Bone marrow (tissue), 2 donors: ENCODE results near the gene PLA2G3.
"Not testable (repeated sequence)": the region's sequence is repeated elsewhere in the genome, so short reads cannot be mapped to it uniquely, and the experiment has no call there.

Experiments used
- DNase-seq, 2 donors: peaks; one replicate each; lab custom pipeline; 2025; lab: John Stamatoyannopoulos, UW

The PLA2G3 gene, protein sequence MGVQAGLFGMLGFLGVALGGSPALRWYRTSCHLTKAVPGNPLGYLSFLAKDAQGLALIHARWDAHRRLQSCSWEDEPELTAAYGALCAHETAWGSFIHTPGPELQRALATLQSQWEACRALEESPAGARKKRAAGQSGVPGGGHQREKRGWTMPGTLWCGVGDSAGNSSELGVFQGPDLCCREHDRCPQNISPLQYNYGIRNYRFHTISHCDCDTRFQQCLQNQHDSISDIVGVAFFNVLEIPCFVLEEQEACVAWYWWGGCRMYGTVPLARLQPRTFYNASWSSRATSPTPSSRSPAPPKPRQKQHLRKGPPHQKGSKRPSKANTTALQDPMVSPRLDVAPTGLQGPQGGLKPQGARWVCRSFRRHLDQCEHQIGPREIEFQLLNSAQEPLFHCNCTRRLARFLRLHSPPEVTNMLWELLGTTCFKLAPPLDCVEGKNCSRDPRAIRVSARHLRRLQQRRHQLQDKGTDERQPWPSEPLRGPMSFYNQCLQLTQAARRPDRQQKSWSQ

DNA sequence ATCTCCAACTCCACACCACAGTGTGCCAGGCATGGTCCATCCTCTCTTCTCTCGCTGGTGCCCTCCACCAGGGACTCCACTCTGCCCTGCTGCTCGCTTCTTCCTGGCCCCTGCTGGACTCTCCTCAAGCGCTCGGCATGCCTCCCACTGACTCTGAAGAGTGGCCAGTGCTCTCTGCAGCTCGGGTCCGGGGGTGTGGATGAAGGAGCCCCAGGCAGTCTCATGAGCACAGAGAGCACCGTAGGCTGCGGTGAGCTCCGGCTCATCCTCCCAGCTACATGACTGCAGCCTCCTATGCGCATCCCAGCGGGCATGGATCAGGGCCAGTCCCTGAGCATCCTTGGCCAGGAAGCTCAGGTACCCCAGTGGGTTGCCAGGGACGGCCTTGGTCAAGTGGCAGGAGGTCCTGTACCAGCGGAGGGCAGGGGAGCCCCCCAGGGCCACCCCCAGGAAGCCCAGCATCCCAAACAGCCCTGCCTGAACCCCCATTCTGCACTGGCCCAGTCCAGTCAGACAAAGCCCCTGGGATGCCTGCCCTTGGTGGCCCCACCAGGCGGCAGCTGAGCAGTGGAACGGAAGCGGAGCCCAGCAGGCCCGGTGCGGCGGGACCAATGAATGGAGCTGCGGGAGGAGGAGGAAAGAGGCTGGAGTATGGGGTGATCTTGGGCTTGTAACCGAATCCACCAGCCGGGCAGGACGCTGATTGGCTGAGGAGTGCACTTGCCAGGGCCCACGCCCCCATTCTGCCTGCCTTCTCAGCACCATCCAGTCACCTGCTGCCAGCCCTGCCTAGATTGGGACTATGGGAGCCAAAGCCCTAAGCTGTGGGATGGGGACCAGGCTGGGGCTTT, at the start of gene PLA2G3:
TSS of gene PLA2G3 (minus strand) at position 643 of the 851 bp plus-strand sequence. CDS start at position 489, 154 bp downstream.
- no peak for DNase-seq

DNA sequence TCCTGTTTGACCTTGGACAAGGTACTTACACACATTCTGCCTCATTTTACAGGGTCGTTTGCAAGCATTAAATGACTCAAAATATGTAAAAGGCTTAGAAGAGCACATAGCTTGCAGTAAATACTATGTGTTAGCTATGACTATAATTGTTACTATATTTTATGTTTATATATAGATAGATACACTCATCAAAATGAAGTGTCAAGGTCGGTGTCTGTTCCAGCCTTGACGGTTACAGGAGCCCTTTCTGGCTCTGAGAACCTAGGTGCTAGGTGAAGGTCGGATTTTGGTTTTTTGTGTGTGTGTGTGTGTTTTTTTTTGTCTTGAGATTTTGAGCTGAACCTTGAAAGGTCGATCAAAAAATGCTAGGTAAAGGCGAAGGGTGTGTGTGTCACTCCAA, 47.3 kb upstream of the PLA2G3 start:
- no peak for DNase-seq

DNA sequence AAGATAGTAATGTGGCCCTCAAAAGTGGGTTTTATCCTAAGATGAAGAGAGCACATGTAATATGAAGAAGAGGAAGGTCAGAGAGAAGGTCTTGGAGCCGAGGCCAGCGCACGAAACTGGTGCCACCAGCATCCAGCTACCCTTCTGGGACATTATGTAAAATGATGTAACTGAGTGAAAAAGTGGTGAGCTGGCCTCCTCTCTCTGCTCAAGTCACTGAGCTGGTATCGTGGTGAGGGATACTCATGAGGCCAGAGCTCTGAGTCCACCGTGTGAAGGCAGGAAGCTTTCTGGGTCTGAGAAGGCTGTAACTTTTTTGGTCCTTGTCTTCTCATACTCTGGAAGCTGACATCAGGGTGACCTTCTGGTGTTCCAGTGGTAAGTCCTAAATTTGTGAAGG, 44.7 kb upstream of the PLA2G3 start:
- DNase-seq = no peak

DNA sequence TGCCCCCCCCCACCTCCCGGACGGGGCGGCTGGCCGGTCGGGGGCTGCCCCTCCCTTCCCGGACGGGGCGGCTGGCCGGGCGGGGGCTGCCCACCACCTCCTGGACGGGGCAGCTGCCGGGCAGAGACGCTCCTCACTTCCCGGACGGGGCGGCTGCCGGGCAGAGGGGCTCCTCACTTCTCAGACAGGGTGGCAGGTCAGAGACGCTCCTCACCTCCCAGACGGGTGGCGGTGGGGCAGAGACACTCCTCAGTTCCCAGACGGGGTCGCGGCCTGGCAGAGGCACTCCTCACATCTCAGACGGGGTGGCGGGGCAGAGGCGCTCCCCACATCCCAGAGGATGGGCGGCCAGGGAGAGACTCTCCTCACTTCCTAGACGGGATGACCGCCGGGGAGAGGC, 43.7 kb upstream of the PLA2G3 start:
- DNase-seq = no peak

DNA sequence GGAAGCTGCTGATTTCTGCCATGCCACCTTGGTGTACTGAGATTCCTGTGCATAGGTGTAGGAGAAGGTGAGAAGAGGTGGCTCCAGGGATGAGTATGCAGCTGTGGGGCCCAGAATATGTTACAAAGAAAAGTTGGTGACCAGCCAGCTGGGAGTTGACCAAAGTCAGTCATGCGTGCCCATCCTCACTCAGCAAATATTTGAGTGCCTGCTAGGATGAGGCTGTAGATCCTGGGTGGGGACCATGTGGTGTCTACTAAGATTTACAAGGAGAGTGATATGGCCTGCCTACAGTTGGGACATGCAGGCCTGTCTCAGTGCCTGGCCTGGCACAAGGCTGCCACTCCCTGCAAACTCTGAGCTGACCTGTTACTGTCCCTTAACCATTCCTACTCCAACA, 39.0 kb upstream of the PLA2G3 start:
- DNase-seq = no peak

DNA sequence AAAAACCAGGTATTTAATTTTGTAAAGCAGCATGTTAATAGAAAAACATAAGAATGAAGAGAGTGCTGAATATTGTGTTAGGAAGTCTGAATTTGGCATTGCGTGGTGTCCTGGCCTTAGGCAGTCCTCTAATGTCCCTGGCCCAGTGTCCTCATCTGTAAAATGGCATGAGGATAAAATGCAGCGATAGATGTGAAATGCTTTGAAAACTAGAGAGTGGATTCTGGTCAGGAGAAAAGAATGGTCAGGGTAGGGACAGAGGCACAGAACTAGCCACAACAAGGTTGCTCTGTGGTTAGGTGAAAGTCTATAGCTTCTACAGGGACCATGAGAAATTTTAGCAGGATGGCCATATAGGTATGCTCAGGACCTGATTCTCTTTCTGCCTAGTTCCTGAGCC, 38.6 kb upstream of the PLA2G3 start:
- DNase-seq = no peak

DNA sequence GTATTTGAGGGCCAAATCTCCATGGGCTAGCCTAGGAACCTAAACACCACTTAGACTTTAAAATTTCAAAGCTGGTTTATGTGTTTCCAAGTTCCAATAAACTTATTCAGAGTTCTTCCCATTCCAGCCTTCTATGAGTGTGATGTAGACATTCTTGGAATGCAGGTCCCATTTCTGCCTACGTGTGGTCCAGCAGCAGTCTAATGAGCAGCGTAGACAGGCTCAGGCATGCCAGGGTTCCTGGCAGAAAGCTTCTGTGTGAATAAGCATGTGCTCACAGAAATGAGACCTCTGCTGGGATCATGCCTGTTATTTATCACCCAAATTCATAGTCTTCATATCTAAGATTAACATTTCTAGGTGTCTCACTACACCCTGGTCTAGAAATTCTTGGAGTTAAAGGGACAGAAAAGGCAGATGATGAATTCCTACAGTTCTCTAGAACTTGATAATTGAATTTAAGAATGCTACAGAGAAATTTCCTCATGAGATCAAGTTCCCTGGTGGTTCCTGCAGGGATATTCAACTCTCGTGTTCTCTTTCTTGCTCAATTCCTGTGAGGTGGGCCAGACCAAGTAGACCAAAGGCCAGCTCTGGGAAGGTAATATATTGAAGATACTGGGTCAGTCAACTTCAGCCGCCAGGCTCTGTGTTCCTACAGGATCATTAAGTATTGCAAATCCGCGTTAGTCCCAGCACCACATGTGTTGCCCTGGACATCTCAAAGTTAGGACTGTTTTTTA, 37.3 kb upstream of the PLA2G3 start:
- no peak for DNase-seq

DNA sequence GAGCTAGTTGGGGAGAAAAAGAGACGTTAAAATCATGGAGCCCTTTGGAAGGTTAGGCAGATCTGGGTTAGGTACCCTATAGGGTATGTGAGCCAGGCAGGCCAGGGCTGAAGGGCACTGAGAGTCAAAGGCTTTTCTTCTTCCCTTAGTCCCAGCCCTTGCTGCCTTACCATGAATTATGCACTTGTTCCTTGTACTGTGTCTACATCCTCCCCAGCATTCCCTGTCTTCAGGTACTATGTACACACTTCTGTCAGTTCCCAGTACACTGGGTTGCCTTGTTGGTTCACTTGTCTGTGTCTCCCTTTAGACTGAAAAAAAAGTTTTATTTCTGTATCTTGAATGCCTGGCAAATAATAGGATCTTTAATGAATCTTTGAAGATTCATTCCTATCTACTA, 36.6 kb upstream of the PLA2G3 start:
- DNase-seq = no peak

DNA sequence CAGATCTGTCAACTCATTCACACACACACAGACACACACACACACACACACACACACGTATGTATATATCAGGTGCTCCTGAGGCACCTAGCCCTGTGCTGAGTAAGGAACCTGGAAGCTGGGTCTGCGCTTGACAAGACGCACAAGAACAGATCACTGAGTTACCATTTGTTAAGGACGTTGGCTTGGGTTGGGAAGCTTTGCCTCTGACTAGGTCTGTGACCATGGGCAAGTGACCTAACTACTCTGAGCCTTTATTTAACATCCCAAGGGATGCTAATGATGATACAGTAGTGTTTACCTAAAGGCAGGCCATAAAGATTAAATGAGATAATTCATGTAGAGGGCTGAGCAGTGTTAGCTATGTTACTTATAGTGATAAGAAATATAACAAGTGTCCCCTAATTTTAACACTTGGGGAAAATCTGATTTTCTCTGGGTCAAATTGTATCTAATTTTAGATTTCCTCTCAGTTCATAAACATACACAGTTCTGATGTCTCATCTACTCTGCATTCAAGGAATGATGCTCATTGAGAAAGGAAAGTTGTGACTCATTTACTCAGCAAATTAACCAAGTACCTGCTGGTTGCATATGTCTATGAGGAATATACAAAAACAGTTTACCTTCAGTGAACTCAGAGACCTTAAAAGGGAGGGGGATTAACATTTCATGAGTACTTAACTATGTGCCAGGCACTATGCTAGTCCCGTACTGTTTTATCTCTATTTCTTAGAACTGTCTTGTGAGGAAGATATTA, 33.3 kb upstream of the PLA2G3 start:
- DNase-seq = no peak

DNA sequence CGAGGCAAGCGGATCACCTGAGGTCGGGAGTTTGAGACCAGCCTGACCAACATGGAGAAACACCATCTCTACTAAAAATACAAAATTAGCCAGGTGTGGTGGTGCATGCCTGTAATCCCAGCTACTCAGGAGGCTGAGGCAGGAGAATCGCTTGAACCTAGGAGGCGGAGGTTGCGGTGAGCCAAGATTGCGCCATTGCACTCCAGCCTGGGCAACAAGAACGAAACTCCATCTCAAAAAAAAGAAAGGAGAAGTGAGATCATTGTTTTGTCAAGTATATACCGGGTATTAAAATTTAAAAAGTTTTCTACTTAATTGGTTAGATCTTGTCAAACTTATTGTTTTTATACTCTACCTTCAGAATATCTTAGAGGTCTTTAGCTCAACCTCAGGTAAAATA, 31.4 kb upstream of the PLA2G3 start:
- DNase-seq = not testable (repeated sequence)

DNA sequence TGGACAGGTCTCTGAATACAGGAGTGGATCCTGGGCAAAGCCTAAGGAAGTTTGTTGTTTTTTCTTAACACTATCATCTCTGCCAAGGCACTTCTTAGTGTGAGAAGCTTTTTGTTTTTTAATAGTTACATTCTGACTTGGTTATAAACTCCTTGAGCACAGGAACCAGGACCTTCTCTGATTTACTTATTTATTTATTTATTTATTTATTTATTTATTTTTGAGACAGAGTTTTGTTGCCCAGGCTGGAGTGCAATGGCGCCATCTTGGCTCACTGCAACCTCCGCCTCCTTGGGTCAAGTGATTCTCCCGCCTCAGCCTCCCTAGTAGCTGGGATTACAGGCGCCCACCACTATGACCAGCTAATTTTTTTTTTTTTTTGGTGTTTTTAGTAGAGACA, 30.7 kb upstream of the PLA2G3 start:
- DNase-seq = no peak

DNA sequence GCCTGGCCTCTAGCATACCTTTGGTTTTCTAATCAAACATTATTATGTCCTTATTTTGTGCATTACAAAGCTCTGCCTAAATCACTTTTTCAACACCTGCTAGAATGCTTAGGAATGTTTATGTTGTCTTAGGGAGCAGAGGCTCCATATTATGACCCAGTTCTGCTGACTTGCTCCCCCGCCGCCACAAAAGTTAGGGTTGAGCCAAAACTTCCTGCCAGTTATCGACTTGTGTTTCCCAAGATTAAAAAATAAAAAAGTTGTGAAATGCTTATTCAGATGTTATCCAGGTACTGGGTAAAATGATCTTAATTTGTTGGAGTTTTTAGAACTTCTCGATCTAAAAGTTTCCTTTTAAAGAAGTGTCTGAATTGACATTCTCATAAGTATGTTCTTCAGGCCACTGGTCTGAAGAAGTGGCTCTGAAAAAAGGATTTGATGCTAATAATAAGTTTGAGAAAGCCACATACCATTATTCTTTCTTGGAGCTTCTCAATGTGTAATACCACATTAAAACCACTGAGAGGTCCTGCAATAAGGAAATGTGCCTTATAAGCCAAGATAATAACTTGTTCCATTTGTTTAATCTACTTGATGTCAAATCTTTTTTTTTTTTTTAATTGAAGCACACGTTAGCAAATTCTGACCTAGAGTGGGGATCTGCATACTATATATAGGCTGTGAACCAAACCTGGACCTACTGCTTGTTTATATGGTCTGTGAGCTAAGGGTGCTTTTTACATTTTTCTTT, 21.9 kb upstream of the PLA2G3 start:
- DNase-seq = no peak

DNA sequence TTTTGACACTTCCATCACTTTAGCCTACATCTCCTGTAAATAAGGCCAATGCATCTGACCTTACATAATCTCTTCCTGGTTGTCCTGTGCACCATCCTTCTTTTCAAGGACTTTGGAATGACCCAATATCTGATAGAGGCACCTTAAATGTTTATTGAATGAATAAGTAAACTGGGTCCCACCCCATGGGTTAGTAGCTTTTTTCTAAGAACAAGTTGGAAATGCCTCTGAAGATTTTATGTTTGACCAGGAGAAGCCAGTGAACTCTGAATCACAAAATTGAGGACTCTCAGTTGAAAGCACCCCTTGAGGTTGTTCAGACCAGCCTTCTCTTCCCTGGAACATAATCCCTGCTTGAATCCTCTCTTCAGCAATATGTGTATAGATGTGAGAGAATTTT, 21.1 kb upstream of the PLA2G3 start:
- DNase-seq = no peak

DNA sequence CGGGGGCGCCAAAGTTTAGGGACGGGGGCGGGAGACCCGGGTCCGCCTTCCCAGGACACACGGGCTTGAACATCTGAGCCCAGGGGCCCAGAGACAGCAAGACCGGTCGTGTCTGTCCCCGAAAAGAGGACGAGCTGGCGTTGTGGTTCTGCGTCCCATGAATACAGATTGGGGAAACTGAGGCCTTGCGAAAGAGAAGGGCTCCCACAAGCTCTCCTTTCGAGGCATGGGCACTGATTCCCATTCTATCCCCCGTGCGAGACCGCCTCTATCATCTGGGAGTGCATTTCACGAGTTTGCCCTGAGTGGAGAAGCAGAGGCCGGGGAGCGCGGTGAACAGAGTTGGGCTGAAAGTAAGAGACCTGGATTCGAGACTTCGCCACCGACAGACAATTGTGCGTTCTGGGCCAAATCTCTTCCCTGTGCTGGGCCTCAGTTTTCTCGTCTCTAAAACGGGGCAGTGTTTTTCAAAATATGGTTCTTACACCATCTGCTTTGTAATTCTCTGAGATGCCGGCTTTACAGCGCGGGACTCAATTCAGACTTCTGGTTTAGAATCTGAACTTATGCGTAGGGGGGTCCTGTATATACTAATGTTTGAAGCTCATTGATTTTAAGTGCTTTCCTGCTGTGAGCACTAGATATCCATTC, 20.1 kb upstream of the PLA2G3 start:
- DNase-seq = no peak

DNA sequence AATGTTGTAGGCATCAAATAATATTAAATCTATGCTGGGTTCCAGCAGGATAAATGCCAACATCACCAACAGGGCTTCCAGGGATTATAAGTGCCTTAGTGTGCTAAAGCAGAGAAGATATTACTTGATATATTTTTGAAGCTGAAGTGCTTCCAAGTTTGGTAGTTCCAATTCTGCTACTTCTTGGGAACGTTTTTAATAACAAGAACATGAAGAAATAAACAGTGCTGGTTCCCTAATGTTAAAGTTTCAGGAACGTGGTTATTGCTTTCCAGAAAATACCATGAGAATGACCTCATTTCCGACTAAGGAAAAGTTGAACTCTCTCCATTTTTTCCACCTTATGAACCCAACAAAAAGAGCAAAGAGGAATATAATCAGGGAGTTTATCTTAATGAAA, 15.1 kb upstream of the PLA2G3 start:
- no peak for DNase-seq

DNA sequence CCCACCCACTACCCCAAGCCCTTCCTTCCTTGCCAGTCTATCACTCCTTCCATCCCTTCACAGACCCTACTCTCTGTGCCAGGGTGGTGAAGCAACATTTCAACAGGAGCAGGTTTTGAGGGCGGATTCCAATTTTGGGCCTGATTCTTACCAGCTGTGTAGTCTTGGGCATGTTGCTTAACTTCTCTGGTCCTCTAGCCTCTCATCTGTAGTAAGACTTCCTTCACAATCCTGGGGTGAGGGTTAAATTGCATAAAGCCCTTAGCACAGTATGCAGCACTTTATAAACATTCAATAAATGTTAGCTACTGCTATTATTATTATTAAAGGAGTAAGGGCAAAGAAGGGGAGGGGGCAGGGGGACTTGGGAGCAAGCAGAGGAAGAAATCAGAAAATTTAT, 14.7 kb upstream of the PLA2G3 start:
- DNase-seq = no peak

DNA sequence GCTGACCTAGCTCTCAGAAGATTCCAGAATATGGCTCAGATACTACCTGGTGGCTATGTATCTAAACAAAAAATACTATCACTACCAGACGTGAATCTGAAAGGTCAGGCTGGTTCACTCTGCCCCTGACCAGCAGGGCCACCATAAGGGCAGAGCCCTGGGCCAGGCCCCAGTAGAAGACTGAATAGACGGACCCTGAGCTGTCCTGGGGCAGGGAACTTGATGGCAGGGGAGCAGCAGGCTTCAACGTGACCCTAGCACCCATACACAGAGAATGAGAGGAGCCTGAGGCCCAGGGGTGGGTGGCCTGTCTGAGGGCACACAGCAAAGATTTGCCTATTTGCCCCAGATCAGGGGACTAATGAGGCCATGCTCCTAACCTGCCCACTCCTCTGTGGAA, 13.0 kb upstream of the PLA2G3 start:
- DNase-seq = no peak

DNA sequence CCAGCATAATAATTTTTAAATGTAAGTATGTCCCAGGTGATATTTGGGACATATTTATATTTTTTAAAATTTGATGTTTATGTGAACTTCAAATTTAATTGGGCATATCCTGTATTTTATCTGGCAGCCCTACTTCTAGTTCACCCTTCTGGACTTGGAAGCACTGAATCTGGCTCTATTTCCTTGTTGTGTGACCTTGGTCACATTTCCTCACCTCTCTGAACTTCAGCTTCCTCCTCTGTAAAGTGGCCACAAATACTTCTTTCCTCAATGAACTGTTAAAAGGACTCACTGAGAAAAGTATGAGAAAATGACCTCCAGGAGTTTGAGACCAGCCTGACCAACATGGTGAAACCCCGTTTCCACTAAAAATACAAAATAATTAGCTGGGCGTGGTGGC, 11.6 kb upstream of the PLA2G3 start:
- DNase-seq = no peak

DNA sequence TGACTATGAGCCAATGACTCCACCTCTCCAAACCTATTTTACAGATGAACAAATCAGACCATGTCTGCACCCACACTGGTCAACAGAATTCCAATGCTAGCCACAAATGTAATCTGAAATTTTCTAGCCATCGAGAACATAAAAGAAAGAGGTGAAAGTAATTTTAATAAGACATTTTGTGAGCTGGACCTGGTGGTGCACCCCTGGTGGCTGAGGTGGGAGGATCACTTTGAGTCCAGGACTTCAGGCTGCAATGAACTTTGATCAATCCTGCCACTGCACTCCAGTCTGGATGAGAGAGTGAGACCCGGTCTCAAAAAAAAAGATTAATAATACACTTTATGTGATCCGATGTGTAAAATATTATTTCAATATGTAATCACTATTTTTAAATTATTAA, 10.3 kb upstream of the PLA2G3 start:
- DNase-seq = no peak

DNA sequence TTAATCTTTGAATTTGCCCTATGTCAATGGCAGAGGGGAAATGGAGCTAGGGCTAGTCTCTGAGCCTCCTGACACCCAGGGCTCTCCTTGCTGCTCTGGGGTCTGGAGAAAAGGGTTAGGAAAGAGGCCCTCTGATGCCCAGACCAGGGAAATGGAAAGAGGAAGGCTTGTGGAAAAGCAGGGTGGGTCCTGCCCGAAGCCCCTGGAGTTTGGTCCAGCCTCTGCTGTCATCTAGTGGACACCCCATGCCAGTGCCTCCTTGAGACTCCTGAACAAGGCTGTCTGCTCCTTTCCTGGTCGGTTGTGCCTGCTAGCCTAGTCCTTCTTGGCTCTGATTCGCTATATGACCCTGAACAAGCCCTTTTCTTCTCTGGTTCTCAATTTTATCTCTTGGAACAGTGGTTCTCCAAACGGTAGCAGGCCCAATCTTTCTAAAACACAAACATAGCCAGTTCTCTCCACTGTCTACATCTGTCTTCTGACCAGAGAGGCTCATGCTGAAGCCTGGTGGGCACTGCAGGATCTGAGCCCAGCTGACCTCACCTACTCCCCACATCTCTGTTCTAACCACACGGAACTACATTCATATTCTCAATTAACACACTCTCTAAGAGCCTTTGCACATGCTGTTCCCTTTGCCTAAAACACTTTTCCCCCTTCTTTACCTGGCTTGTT, 8.8 kb upstream of the PLA2G3 start:
- DNase-seq = peak; percentile 3 to 68
